Subcutaneous abdominal adipose tissue (tissue), 5 donors: Measurements from ENCODE around the gene CYTH1.
A peak's percentile ranks its signal among the peaks of the same experiment; 100 is the strongest.
"Not testable (repeated sequence)": the region's sequence is repeated elsewhere in the genome, so short reads cannot be mapped to it uniquely, and the experiment has no call there.

Experiments used
- H3K27ac ChIP-seq: one replicate; pipeline ENCODE4 v1.7.0; 2013; ENCODE audit warnings: low read depth, mild to moderate bottlenecking, inconsistent platforms, low read length, moderate library complexity
- H3K27me3 ChIP-seq, 5 donors: one replicate each; pipeline ENCODE4 v1.7.0; 2013; ENCODE audit warnings: low read length in 5 of 5, inconsistent platforms in 1 of 5; ENCODE audit not compliant: control insufficient read depth in 5 of 5, insufficient read depth in 4 of 5
- H3K36me3 ChIP-seq, 5 donors: one replicate each; pipeline ENCODE4 v1.7.0; 2013; ENCODE audit warnings: low read length in 5 of 5; ENCODE audit not compliant: control insufficient read depth in 5 of 5, insufficient read depth in 5 of 5
- H3K4me1 ChIP-seq, 5 donors: one replicate each; pipeline ENCODE4 v1.7.0; 2013; ENCODE audit warnings: low read length in 5 of 5, mild to moderate bottlenecking in 3 of 5, moderate library complexity in 1 of 5; ENCODE audit not compliant: control insufficient read depth in 5 of 5, insufficient read depth in 5 of 5
- H3K4me3 ChIP-seq, 5 donors: one replicate each; pipeline ENCODE4 v1.7.0; 2013; ENCODE audit warnings: low read length in 5 of 5, low read depth in 1 of 5
- H3K9ac ChIP-seq, 5 donors: one replicate each; pipeline ENCODE4 v1.7.0; 2013; ENCODE audit warnings: low read length in 5 of 5, mild to moderate bottlenecking in 4 of 5, moderate library complexity in 3 of 5
- H3K9me3 ChIP-seq, 5 donors: one replicate each; pipeline ENCODE4 v1.7.0; 2013; ENCODE audit warnings: low read length in 5 of 5; ENCODE audit not compliant: control insufficient read depth in 5 of 5
- donor health status: healthy.
- donor health status: healthy.
- donor health status: healthy.
- donor health status: healthy.
- donor health status: healthy.

The CYTH1 gene

GRCh38 chr17:78751000-78751399 is 31.1 kb downstream of the CYTH1 start:
- H3K36me3 ChIP-seq, H3K27ac ChIP-seq, H3K9me3 ChIP-seq, H3K27me3 ChIP-seq, H3K9ac ChIP-seq, H3K4me3 ChIP-seq: not testable (repeated sequence)
- peaks cover 0 to 46% (median 31%) of the 10 kb centered on the region in 5 donors for H3K4me1 ChIP-seq

- H3K4me3 ChIP-seq = no peak overlapping the region
- peak overlapping the region; percentile 73 for H3K27ac ChIP-seq
- H3K9me3 ChIP-seq = no peaks in the 10 kb centered on the region
- no peaks in the 10 kb centered on the region for H3K27me3 ChIP-seq
- peak overlapping the region in 1 of 5 donors; percentile 23 for H3K9ac ChIP-seq
- H3K36me3 ChIP-seq = peaks cover 0 to 3% (median 0%) of the 10 kb centered on the region in 5 donors
- peaks cover 0 to 55% (median 45%) of the 10 kb centered on the region in 5 donors for H3K4me1 ChIP-seq
Measured at GRCh38 chr17:78748730-78749317, 33.2 kb downstream of the CYTH1 start.

GRCh38 chr17:78748048-78748729 is 33.9 kb downstream of the CYTH1 start:
- no peaks in the 10 kb centered on the region for H3K27me3 ChIP-seq
- no peak overlapping the region for H3K4me3 ChIP-seq
- peaks cover 0 to 3% (median 0%) of the 10 kb centered on the region in 5 donors for H3K36me3 ChIP-seq
- peak overlapping the region; percentile 73 for H3K27ac ChIP-seq
- peak overlapping the region in 3 of 5 donors; percentile 2 to 45 (median 23) for H3K9ac ChIP-seq
- peaks cover 0 to 55% (median 45%) of the 10 kb centered on the region in 5 donors for H3K4me1 ChIP-seq
- H3K9me3 ChIP-seq = no peaks in the 10 kb centered on the region

- H3K4me1 ChIP-seq = peaks cover 0 to 53% (median 52%) of the 10 kb centered on the region in 5 donors
- H3K36me3 ChIP-seq = peaks cover 0 to 3% (median 0%) of the 10 kb centered on the region in 5 donors
- H3K27me3 ChIP-seq = no peaks in the 10 kb centered on the region
- H3K4me3 ChIP-seq = no peak overlapping the region
- H3K9ac ChIP-seq = peak overlapping the region in 1 of 5 donors; percentile 2
- H3K9me3 ChIP-seq = no peaks in the 10 kb centered on the region
- peak overlapping the region; percentile 14 for H3K27ac ChIP-seq
Measured at GRCh38 chr17:78747488-78747887, 34.6 kb downstream of the CYTH1 start.

GRCh38 chr17:78746949-78747269 is 35.2 kb downstream of the CYTH1 start:
- no peak overlapping the region for H3K4me3 ChIP-seq
- no peak overlapping the region for H3K9ac ChIP-seq
- H3K27ac ChIP-seq = peak overlapping the region; percentile 14
- peaks cover 0 to 3% (median 0%) of the 10 kb centered on the region in 5 donors for H3K36me3 ChIP-seq
- H3K4me1 ChIP-seq = peaks cover 0 to 56% (median 52%) of the 10 kb centered on the region in 5 donors
- H3K9me3 ChIP-seq = no peaks in the 10 kb centered on the region
- H3K27me3 ChIP-seq = no peaks in the 10 kb centered on the region

GRCh38 chr17:78746263-78746948 is 35.7 kb downstream of the CYTH1 start:
- no peak overlapping the region for H3K27ac ChIP-seq
- H3K9me3 ChIP-seq = no peaks in the 10 kb centered on the region
- no peaks in the 10 kb centered on the region for H3K27me3 ChIP-seq
- no peak overlapping the region for H3K4me3 ChIP-seq
- no peak overlapping the region for H3K9ac ChIP-seq
- H3K4me1 ChIP-seq = peaks cover 0 to 61% (median 52%) of the 10 kb centered on the region in 5 donors
- peaks cover 0 to 3% (median 0%) of the 10 kb centered on the region in 5 donors for H3K36me3 ChIP-seq

GRCh38 chr17:78745407-78746088 is 36.5 kb downstream of the CYTH1 start:
- Histone ChIP-seq H3K9me3 (no peaks in the 10 kb centered on the region), H3K36me3 (peaks cover 0 to 3% (median 0%) of the 10 kb centered on the region in 5 donors), H3K27ac (no peak overlapping the region), H3K4me3 (no peak overlapping the region), H3K9ac (no peak overlapping the region), H3K27me3 (no peaks in the 10 kb centered on the region), H3K4me1 (peaks cover 0 to 61% (median 52%) of the 10 kb centered on the region in 5 donors)

GRCh38 chr17:78742901-78743300 is 39.2 kb downstream of the CYTH1 start:
- peaks cover 0 to 3% (median 0%) of the 10 kb centered on the region in 5 donors for H3K36me3 ChIP-seq
- no peak overlapping the region for H3K27ac ChIP-seq
- H3K27me3 ChIP-seq = no peaks in the 10 kb centered on the region
- H3K4me1 ChIP-seq = peaks cover 2 to 60% (median 40%) of the 10 kb centered on the region in 5 donors
- no peaks in the 10 kb centered on the region for H3K9me3 ChIP-seq
- H3K9ac ChIP-seq = no peak overlapping the region
- no peak overlapping the region for H3K4me3 ChIP-seq

- H3K9me3 ChIP-seq = no peaks in the 10 kb centered on the region
- H3K4me1 ChIP-seq = peaks cover 5 to 61% (median 35%) of the 10 kb centered on the region in 5 donors
- no peak overlapping the region for H3K4me3 ChIP-seq
- H3K27me3 ChIP-seq = no peaks in the 10 kb centered on the region
- peaks cover 0 to 3% (median 0%) of the 10 kb centered on the region in 5 donors for H3K36me3 ChIP-seq
- no peak overlapping the region for H3K27ac ChIP-seq
- H3K9ac ChIP-seq = peak overlapping the region in 1 of 5 donors; percentile 4
Measured at GRCh38 chr17:78741644-78742284, 40.3 kb downstream of the CYTH1 start.
